AG20443 (cell line): ENCODE measurements around the gene NKX6-2.
A peak's percentile ranks its signal among the peaks of the same experiment; 100 is the strongest.

Experiments
- DNase-seq: peaks from one replicate; pipeline ENCODE4 v3.0.0; 2012; ENCODE audit warnings: low spot score, mixed read lengths

NKX6-2 gene

DNA sequence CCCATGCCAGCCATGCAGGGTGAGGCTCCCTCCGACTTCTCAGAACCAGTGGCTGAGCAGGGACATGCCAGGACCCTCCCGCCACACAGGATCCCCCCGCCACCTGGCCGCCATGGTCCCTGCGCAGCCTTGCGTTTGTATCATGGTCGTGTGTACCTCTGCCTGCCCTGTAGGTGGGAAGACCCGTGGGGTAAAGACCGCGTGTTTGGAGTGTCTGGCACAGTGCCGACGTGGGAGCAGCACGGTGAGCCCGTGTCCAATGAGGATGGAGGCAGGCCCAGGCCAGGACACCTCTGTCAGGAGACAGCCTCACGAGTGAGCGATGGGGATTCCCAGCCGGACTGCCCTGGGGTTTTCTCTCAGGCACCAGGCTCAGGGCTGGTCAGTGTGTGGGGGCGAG lies 31.9 kb downstream of the NKX6-2 start:
- no peak for DNase-seq

DNA sequence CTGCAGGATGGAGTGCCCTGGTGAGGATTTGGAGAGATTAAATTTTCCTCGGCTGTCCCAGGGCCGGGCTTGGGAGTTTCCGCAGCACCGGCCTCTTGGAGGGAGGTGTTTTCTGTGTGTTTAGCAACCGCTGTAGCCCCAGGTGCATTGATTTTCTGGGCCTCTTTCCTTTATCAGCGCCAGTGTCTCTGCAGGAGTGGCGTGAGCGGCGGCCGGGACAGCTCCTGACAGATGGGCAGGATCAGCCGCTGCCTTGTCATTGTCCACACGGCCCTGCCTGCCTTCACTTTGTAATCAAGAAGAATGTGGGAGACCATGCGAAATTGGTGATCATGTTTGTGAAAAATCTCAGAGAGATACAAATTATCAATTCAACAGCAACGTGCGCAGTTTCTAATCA lies 32.4 kb downstream of the NKX6-2 start:
- no peak for DNase-seq

DNA sequence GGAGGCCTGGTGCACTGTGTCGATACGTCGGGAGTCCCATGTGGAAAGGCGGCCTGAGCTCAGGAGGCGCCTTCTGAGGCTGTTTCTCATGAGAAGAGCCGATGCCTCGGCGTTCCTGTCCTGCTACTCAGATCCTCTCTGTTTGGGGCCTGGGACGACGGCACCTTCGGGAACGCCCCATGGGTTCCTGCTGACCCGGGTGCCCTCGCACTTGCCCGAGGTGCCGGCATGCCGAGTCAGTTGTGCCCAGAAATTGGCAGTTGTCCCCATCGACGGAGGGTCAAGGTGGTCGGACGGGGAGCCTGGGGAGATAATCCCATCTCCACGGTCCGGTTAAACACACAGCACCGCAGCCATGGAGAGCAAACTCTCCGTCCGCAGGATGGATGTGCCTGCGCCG lies 33.0 kb downstream of the NKX6-2 start:
- no peak for DNase-seq

DNA sequence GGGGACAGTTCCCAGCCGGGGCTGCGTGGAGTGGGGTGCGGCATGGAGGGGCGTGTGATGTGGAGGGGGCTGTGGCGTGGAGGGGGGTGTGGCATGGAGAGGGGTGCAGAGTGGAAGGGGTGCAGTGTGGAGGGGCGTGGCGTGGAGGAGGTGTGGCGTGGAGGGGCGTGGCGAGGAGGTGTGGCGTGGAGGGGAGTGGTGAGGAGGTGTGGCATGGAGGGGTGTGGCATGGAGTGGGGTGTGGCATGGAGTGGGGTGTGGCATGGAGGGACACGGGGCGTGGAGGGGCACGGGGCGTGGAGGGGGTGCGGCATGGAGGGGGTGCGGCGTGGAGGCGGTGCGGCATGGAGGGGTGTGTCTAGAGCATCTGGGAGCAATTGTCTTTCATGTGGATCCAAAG lies 33.6 kb downstream of the NKX6-2 start:
- DNase-seq = no peak

DNA sequence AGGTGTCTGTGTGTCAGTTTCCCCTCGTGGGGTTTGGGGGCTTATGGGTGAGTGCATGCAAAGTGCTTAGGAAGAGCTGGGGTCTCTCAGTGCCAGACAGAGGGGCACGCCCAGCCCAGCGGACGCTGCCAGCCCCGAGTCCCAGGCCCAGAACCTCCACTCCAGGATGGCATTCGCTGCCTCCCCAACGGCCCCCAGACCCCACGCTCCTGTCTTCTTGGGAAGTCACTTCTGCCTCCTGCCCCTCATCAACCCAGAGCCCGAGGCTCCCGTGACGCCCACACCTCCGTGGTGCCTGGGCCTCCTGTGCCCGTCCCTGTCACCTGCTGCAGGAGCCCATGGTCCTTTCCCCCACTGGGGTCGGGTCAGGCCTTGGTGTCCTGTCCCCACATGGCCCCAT lies 35.0 kb downstream of the NKX6-2 start:
- no peak for DNase-seq

DNA sequence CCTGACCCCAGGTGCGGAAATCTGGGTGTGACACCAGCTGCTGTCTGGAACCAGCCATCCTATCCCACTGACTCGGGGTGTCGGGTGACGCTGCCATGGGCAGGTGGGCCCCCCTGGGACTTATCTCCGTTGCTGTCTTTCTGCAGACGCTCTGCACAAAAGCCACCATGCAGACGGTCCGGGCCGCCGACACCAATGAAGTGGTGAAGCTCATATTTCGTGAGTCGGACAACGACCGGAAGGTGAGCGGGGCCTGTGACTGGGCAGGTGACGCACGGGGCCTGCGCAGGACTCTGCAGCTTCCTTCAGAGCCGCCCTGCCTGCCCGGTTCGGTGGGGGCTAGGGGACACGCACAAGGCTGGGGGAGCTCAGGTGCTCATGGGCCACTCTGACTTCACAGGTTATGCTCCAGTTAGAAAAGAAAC lies 36.6 kb downstream of the NKX6-2 start:
- no peak for DNase-seq

DNA sequence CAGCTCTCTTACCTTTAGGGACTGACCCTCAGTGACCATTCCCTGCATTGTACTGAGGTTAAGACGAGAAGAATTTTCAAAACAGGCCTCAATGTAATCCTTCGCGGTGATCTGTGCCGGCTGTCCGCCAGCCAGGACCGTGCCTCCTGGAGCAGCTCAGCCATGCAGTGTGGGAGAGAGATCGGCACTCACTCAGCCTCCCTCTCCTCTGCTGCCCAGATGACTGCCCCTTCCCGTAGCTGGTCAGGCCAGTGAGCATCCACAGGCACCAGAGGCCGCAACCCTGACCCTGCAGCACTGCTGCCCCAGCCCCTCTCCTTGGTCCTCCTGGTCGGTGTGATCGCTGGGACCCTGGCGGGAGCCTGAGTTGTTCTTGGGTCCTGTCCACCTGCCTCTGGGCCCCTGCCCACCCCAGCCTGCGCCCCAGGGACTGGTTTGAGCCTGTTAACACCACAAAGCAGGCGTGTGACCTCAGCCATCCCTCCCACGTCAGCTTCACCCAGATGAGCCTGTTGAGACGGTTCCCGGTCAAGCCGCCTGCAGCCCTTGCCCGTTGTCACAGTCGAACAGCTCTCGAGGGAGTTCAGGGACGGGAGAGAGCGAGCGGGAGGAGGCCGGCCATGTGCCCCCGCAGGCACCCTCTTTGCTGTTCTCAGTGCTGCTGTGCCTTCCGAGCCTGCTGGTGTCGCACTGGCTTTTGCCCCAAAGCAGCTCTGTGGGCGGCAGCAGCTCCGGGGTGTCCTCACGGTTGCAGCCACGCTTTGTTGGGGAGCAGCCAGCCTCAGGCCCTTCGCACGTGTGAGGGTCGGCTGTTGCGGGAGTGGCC lies 37.2 kb downstream of the NKX6-2 start:
- no peak for DNase-seq

DNA sequence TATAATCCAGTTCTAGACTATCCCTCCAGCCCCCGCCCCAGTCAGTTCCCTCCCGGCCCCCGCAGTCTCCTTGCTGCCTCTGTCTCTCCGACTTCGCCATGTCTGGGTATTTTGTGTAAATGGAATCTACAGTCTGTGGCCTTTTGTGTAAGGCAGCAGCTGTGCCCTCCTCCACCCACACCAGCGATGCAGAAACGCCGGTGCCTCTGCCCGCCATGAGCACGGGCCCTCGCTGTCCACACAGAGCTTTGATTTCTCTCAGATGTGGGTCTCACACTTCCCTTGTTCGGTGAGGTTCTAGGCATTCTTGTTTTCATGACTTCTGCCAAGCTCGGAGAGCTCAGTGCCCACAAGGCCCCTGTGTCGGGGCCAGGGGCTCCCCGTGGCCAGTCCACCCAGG lies 37.8 kb downstream of the NKX6-2 start:
- DNase-seq = no peak

DNA sequence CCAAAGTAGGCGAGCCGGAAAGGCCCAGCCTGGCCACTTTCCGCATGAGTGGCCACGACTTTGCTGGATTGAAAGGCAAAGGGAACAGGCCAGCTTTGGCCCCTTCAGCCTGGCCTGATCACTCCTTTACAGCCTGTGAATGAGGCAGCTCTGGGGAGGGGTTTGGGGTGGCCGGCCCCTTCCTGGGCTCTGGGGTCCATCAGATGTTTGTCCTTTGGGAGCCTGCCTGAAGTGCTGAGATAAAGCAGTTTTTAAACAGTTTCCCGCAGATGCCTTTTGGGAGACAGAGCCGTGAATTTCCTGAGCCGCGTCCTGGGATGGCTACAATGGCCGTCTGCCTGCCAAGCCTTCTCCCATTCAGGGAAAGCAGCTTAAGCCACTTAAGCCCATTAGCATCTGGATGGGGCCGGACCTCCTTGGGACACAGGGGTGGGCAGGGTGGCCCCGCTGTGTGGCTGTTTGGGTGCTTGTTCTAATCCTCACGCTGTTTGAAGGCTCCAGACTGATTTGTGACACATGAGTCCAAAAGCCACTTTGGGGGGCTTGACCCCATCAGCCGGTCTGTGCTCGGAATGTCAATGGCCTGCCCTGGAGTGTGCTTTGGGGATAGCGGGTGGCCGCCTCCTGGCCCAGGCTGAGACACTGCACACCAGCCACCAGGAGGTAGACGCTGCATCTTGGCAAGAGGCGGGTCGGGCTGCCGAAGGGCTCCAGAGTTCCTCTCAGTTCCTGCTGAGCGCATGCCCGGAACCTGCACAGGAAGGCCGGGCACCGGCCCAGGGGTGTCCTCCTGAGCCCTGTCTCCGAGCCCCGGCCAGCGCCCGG lies 38.9 kb downstream of the NKX6-2 start:
- DNase-seq = no peak

DNA sequence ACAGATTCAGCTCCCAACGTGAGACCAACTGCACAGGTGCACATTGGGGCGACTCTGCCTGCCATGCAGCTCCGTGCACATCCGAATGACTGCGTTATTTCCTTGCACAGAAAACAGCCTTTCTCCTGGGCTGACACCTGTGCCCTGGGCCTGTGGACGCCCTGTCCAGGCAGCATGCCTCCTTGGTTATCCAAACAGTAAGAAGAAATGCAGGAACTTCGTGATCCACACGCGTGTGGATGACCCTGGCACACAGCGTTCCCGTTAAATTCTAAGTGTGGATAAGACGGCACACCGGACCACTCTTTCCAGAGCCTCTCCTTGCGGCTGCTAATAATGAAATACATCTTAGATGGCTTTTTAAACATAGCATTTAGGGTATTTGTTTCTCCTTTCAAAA lies 39.6 kb downstream of the NKX6-2 start:
- no peak for DNase-seq

DNA sequence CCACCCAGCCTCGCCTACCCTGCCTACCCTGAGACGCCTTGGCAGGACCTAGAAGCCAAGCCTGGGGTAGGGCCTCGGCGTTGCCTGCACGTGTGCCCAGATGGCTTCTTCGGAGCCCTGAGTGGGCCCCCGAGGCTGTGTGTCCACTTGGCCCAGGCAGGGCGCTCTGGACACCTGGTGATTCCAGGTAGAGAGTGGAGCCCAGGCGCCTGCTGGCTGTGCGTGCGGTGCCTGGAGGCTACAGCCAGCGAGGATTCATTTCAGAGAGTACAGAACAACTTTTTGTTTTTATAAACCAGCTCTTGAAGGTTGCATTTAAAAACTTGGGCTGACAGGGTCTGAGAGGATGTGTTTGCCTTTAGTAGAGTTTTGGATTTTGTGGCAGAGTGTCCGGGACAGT lies 40.0 kb downstream of the NKX6-2 start:
- DNase-seq = no peak

DNA sequence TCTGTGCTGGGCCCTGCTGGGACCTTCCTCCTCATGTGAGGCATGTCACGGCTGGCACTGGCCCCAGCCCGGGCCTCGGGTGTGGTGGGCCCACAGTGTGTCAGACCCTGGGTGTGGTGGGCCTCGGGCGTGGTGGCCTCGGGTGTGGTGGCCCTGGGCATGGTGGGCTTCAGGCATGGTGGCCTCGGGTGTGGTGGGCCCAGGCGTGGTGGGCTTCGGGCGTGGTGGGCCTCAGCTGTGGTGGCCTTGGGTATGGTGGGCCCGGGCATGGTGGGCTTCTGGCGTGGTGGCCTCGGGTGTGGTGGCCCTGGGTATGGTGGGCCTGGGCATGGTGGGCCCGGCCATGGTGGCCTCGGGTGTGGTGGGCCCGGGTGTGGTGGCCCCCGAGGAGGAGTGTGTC lies 40.4 kb downstream of the NKX6-2 start:
- DNase-seq = no peak

DNA sequence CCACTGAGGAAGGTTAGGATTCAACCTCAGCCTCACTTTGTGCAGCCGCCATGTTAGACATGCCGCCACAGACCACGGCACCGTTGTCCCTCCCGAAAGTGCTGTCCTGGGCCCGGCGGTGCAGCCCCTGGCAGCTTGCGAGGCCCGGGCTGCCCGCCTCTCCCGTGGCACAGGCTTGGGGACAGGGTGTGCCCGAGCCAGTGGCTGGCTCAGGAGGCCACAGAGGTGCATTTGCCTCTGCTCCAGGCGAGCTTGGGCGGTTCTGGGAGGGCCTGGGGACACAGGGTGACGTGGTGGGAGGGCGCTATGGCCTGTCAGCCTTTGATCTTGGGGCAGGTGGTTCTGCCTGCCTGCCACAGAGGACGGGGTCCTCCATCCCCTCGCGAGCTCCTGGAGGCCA lies 41.1 kb downstream of the NKX6-2 start:
- DNase-seq = no peak

DNA sequence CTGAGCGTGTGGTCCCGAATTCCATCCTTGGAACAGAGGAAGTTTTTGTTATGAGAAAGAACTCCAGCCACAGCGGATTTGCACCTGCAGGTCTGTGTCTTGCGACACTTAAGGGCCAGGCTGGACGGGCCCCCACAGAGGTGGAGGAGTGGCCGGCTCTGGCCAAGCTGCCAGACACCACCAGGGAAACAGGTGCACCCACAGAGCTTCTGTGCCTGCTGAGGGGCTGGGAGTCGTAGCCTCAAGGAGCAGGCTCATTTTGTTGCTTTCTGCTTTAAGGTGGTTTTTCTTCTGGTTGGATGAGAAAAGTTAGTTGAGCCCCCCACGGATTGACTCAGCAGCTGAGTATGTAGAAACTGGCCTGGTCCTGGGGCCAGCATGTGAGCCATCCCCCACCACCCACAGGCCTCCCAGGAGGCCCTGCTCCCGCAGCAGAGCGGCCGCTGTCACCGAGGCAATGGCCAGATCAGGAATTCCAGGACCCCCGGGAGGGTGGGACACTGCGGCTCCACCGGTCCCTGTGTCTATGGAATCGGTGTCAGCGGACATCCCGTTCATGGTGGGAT lies 41.9 kb downstream of the NKX6-2 start:
- no peak for DNase-seq

DNA sequence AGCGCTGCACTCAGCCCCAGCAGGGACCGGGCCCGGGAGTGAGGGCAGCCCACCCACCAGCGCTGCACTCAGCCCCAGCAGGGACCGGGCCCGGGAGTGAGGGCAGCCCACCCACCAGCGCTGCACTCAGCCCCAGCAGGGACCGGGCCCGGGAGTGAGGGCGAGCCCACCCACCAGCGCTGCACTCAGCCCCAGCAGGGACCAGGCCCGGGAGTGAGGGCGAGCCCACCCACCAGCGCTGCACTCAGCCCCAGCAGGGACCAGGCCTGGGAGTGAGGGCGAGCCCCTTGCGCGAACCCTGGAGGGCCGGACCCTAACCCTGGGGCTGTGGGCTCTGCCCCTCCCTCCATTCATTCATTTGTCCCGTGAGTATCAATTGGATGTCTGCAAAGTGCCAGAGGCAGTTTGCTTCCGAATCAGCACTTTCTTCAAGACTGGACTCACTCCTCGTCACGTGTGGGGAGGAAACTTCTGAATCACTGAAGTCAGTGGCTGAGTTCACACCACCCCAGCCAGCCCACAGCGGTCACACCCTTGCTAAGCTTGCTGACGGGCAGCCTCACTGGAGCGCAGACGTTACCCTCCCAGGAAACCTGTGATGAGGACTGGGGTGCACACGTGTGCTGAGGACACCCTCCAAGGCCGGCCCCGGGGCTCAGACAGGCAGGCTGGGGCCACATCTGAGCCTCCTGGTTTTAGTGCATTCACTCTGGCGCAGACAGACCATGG lies 42.6 kb downstream of the NKX6-2 start:
- DNase-seq = peak; percentile 95

DNA sequence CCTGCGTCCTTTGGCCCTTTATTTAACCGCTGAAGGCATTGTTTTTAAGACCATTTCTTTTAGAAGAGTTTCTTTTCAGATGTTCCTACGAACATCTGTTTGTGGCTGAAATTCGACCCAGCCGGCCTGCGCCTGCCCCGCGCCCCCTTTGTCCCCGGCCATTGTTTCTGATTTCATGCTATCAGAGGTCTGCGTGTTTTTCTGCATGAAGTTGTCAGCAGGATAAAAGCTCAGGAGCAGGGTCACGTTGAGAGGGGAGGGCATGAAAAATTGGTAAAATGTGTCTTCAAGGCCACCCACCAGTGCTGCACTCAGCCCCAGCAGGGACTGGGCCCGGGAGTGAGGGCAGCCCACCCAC lies 43.1 kb downstream of the NKX6-2 start:
- DNase-seq = no peak

DNA sequence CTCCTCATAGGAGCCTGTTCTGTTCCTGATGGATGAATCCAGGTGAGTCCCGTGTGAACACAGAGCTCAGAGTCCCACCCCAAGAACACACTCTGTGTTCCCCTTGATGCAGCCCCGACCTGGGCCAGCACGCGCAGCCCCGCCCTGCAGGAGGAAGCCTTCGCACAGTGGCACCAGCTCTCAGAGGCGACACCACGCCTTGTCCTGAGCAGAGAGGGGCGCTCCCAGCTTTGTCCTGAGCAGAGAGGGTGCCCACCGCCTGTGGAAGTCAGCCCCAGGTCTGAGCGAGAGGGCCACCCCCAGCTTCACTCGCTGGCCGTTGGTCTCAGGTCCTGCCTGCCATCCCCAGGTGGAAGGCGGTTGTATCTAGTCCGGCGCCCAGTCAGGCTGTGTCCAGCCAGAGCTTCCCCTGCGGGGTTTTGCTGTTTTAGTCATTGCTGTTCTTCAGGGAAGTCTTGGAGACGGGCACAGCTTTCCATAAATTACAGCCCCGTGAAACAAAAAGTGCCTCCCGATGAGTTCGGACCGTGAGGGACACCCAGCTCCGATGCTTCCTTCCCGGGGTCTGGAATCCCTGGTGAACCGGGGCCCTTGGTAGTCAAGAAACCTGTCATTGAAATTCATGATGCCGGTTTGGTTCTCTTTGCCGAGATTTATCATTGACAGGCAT lies 43.6 kb downstream of the NKX6-2 start:
- no peak for DNase-seq

DNA sequence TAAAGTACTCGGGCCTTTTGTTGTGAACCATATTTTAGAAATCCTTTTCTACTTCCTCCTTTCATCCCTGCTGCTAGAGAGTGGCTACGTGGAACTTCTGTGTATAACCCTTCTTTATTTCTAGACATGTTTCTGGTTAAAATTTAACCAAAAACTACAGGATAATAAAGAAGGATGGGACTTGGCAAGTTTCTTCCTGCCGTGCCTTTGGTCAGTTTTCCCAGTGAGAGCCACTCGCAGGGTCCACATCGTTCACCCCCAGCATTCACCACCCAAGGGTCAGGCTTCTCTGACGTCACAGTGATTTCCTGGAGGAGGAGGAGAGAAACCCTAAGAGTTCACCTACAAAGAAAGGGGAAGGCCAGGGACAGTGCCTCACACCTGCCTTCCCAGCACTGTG lies 45.4 kb downstream of the NKX6-2 start:
- no peak for DNase-seq

DNA sequence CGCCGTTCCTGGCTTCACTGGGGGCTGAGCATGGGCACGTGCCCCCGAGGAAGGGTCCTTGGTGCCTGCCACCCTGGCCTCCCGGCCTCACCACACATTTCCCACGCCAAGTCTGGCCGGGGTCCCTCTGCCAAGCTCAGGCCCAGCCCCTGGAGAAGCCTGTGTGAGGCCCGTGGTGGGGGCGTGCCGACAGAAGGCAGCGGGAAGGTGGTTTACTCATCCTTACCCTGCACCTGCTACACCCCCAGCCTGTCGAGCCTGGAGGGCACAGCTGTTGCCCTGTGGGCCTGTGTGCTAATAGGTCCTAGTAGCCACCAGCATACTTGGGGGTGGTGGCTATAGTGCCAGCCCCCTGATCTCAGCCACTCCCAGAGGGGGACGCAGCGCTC lies 46.7 kb downstream of the NKX6-2 start:
- no peak for DNase-seq

DNA sequence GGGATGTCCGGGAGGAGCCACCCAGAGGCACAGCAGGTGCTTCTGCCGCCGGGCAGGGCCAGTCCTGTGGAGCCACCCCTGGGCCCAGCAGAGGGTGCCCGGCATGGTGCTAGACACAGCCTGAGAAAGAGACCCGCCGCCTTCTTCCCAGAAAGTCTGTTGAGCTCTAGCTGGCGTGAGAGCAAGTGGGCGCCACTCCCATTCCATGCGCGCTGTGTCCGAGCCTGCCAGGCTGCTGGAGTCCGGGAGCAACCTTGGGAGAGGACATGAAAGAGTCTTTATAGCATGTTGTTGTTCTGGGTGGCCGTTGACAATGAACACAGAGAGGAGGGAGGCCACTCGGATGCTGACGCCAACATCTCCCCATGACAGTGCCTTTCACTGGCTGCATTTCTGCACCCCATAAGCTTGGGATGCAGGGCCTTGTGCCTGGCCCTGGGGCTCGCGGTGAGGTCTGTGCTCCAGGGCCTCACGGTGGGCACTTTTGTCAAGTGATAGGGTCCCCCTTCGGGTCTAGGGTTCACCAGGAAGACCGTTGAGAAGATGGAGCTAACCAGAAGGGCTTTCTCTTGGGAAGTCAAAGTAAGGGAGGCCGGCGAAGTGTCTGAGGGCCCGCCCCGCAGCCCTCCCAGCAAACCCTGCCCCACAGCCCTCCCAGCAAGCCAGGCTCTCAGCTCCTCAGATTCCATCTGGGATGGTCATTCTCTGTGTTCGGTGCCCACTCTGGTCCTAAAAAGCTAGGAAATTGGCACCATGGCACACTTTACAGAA lies 47.3 kb downstream of the NKX6-2 start:
- no peak for DNase-seq

DNA sequence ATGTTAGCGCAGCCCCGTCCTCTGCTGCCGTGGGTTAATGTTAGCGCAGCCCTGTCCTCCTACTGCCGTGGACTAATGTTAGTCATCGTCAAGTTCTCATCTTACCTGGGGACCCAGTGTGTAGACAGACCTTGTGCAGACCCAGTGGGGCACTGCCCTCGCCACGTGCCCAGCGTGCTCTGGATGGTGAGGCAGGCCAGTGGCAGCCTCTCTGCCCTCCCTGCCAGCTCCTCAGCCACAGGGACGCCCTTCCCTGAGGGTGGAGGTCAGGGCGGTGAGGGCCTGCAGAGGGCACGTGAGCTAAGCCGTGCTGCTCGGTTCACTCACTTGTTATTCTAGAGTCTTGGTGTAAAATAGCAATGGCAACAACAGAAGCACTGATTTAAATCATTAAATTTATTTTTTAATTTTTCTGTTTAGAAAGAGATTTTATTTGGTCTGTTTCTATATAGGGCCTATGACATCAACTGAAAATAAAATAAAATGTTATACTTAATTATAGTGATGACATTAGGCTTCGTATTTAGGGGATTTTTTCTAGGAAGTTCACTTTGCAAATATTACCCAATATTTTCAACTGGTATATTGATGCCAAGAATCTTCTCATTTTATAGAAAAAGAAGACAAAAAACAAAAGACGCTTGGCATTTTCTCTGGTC lies 48.4 kb downstream of the NKX6-2 start:
- no peak for DNase-seq
